Measurements from ENCODE around the gene CCDC97. TPM values are rescaled to one million over a fixed set of nuclear protein-coding genes. Genes with fewer than 3 reads are reported as not detected.

The CCDC97 gene
- total RNA-seq, 1 experiment from 2014 or later, result 39.4 TPM

DNA sequence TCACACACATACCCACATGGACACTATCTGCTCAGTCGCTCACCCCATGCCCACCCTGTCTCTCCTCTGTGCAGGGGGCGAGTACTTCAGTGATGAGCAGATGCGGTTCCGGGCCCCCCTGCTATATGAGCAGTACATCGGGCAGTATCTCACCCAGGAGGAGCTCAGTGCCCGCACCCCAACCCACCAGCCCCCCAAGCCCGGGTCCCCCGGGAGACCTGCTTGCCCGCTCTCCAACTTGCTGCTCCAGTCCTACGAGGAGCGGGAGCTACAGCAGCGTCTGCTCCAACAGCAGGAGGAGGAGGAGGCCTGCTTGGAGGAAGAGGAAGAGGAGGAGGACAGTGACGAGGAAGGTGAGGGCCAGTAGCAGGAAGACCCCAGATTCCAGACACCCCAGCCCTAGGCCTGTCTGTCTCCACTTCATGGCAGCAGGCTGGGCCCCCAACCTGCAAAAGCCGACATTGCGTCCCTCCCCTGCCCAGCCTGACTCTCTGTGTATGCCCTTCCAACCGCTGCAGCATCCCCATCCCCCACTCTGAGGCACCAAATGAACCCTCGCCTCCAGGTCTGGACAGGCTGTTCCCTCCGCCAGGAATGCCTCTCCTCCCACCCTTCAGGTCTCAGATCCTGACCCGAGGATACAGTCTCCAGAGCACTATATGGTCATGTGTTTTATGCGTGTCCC, 9.7 kb downstream of the CCDC97 start:
- Histone ChIP-seq H2BK12ac (ENCODE audit: insufficient read length, low read depth, low read length) (no peak overlapping the region), H3K4me2 (ENCODE audit: insufficient read depth, insufficient read length, low read length) (no peak overlapping the region), H3K79me2 (ENCODE audit: insufficient read depth, low read length) (no peaks in the 10 kb centered on the region), H2BK5ac (ENCODE audit: insufficient read length, low read length) (no peak overlapping the region), H2AFZ (ENCODE audit: low read length) (no peak overlapping the region), H3K56ac (ENCODE audit: insufficient read length, low read depth, low read length) (no peak overlapping the region), H3K14ac (ENCODE audit: insufficient read depth, low read length) (no peak overlapping the region), H3T11ph (ENCODE audit: low read length) (no peak overlapping the region), H2BK120ac (ENCODE audit: low read depth, low read length, poor library complexity, severe bottlenecking) (no peak overlapping the region), H3K27ac (ENCODE audit: insufficient read length, low read depth, low read length) (no peak overlapping the region), H3K79me1 (ENCODE audit: insufficient read depth, low read depth, low read length, poor library complexity, severe bottlenecking) (no peaks in the 10 kb centered on the region), H2BK15ac (ENCODE audit: low read depth, low read length) (no peak overlapping the region), H3K9ac (ENCODE audit: extremely low read depth, insufficient read length, low read length) (no peak overlapping the region), H4K20me1 (ENCODE audit: control insufficient read depth, insufficient read depth, insufficient read length) (no peaks in the 10 kb centered on the region), H3K23ac (ENCODE audit: insufficient read length, low read depth, low read length) (no peak overlapping the region), H3K4me1 (ENCODE audit: insufficient read depth, low read length) (peaks cover 5% of the 10 kb centered on the region; the same call in 1 of the 2 replicates), H3K9me3 (ENCODE audit: control insufficient read depth, low read depth, low read length) (no peaks in the 10 kb centered on the region), H2AK5ac (ENCODE audit: insufficient read length, low read length) (no peak overlapping the region), H4K91ac (ENCODE audit: insufficient read length, low read depth, low read length) (no peak overlapping the region), H3K18ac (ENCODE audit: insufficient read length, low read depth, low read length) (no peak overlapping the region), H4K5ac (ENCODE audit: insufficient read length, low read depth, low read length) (no peak overlapping the region), H3K27me3 (ENCODE audit: insufficient read depth, low read length) (no peaks in the 10 kb centered on the region), H3K4ac (ENCODE audit: low read depth, low read length) (no peak overlapping the region), H2BK20ac (ENCODE audit: low read depth, low read length, poor library complexity, severe bottlenecking) (no peak overlapping the region), H4K8ac (replicated peaks; ENCODE audit: insufficient read length, low read depth, low read length) (no peak overlapping the region), H3K23me2 (ENCODE audit: insufficient read length, low read depth, low read length, poor library complexity, severe bottlenecking) (peaks cover under 1% of the 10 kb centered on the region)
- H3K9me3 Mint-ChIP-seq, result no peaks in the 10 kb centered on the region; a peak in 1 of 5 replicates
- H3K27ac Mint-ChIP-seq, result peak overlapping the region in 1 of 3 experiments; percentile 89; a peak in 3 of 7 replicates
- no peak overlapping the region for H3K4me3 Mint-ChIP-seq
- no peak for DNase-seq
- no CpG with 5 or more reads among the region's 20 CpGs for WGBS (ENCODE audit: extremely low coverage, insufficient read length, low lambda C conversion rate)
- H3K27me3 Mint-ChIP-seq (ENCODE audit: low read depth), result no peaks in the 10 kb centered on the region
- H3K4me1 Mint-ChIP-seq, result peaks cover 24 to 28% of the 10 kb centered on the region in 2 experiments
- peaks cover 25 to 65% (median 57%) of the 10 kb centered on the region in 3 experiments for H3K36me3 Mint-ChIP-seq (ENCODE audit: insufficient read depth in 1 of 3, low read depth in 3 of 3)
- no peak for TF ChIP-seq CTCF (conservative IDR thresholded peaks at IDR 0.05)

All from H9 (cell line).